WTC11 (cell line): Measurements from ENCODE around the gene GALR2.

Source experiments
- CTCF ChIP-seq: fragments of 200-600 bp; IDR thresholded peaks from 2 replicates; pipeline ENCODE4 v1.8.0; 2022; ENCODE audit warnings: antibody characterized with exemption
- GABPB1 ChIP-seq: sonication (generic); formaldehyde crosslinking; IDR thresholded peaks from 2 replicates; pipeline ENCODE4 v1.8.1; 2023; ENCODE audit warnings: mild to moderate bottlenecking, missing genetic modification reagents
- JUN ChIP-seq: sonication (generic); formaldehyde crosslinking; IDR thresholded peaks from 2 replicates; pipeline ENCODE4 v1.8.0; 2023; ENCODE audit warnings: mild to moderate bottlenecking, missing genetic modification reagents
- NFATC4 ChIP-seq: fragments of 250-450 bp; sonication (Bioruptor Pico); IDR thresholded peaks from 2 replicates; pipeline ENCODE4 v1.9.0; 2021; ENCODE audit warnings: mild to moderate bottlenecking
- ZNF281 ChIP-seq: sonication (generic); formaldehyde crosslinking; IDR thresholded peaks from 2 replicates; pipeline ENCODE4 v1.8.0; 2023; ENCODE audit warnings: mild to moderate bottlenecking, missing genetic modification reagents

GRCh38 chr17:76081295-76082210 is 7.0 kb downstream of the GALR2 start:
- TF ChIP-seq JUN (CRISPR knock-in tag) = no peak
- TF ChIP-seq GABPB1 = no peak
- TF ChIP-seq NFATC4 (CRISPR knock-in tag) = no peak
- no peak for TF ChIP-seq ZNF281
- TF ChIP-seq CTCF = no peak
